ENCODE data around the gene INSL6. TPM values are rescaled to one million over a fixed set of nuclear protein-coding genes. Genes with fewer than 3 reads are reported as not detected.

Gene INSL6
- total RNA-seq, 1 experiment from 2014 or later, result not detected

DNA sequence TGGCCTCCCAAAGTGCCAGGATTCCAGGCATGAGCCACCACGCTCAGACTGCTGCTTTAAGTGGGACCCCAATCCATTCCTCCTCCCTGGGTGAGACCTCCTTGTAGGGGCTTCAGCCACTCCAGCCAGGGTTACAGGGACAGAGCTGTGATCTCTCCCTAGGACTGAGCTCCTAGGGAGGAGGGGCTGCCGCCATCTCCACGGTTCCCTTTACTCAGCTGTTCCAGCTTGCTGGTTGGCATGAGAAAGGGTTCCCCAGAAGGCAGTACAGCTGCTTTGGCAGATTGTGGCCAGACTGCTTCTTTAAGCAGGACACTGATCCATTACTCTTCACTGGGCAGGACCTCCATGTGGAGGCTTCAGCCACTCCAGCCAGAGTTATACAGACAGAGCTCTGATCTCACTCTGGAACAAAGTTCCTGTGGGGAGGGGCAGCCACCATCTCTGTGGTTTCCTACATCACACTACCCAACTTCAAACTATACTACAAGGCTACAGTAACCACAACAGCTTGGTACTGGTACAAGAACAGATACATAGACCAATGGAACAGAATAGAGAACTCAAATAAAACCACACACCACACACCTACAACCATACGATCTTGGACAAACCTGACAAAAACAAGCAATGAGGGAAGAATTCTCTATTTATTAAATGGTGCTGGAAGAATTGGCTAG is 7.2 kb downstream of the INSL6 start:
- H3K23me2 ChIP-seq (ENCODE audit: insufficient read length, low read depth, low read length, poor library complexity, severe bottlenecking), result no peaks in the 10 kb centered on the region
- H3K27me3 ChIP-seq (ENCODE audit: insufficient read depth, low read length), result no peaks in the 10 kb centered on the region
- H3K18ac ChIP-seq (ENCODE audit: insufficient read length, low read depth, low read length), result no peak overlapping the region
- H3T11ph ChIP-seq (ENCODE audit: low read length), result no peak overlapping the region
- no peak overlapping the region for H2BK12ac ChIP-seq (ENCODE audit: insufficient read length, low read depth, low read length)
- H3K4me1 Mint-ChIP-seq, result no peaks in the 10 kb centered on the region
- H3K56ac ChIP-seq (ENCODE audit: insufficient read length, low read depth, low read length), result no peak overlapping the region
- no peak overlapping the region for H3K27ac ChIP-seq (ENCODE audit: insufficient read length, low read depth, low read length)
- H3K36me3 Mint-ChIP-seq (ENCODE audit: insufficient read depth in 1 of 3, low read depth in 3 of 3), result peaks cover 0 to 5% (median 0%) of the 10 kb centered on the region in 3 experiments; a peak in 2 of 7 replicates
- H4K8ac ChIP-seq (replicated peaks; ENCODE audit: insufficient read length, low read depth, low read length), result no peak overlapping the region
- no peak overlapping the region for H2AFZ ChIP-seq (ENCODE audit: low read length)
- H3K79me1 ChIP-seq (ENCODE audit: insufficient read depth, low read depth, low read length, poor library complexity, severe bottlenecking), result no peaks in the 10 kb centered on the region
- no peak overlapping the region for H2BK15ac ChIP-seq (ENCODE audit: low read depth, low read length)
- no peak overlapping the region for H3K9ac ChIP-seq (ENCODE audit: extremely low read depth, insufficient read length, low read length)
- no peak overlapping the region for H4K5ac ChIP-seq (ENCODE audit: insufficient read length, low read depth, low read length)
- H3K9me3 ChIP-seq (ENCODE audit: control insufficient read depth, low read depth, low read length), result no peaks in the 10 kb centered on the region
- H3K4me3 Mint-ChIP-seq, result no peak overlapping the region
- H3K27ac Mint-ChIP-seq, result no peak overlapping the region
- H3K79me2 ChIP-seq (ENCODE audit: insufficient read depth, low read length), result no peaks in the 10 kb centered on the region
- no peak overlapping the region for H2BK120ac ChIP-seq (ENCODE audit: low read depth, low read length, poor library complexity, severe bottlenecking)
- no peak overlapping the region for H3K14ac ChIP-seq (ENCODE audit: insufficient read depth, low read length)
- no peaks in the 10 kb centered on the region for H3K27me3 Mint-ChIP-seq (ENCODE audit: low read depth)
- no peak overlapping the region for H2BK20ac ChIP-seq (ENCODE audit: low read depth, low read length, poor library complexity, severe bottlenecking)
- H3K4me1 ChIP-seq (ENCODE audit: insufficient read depth, low read length), result no peaks in the 10 kb centered on the region
- no peak for DNase-seq
- H2BK5ac ChIP-seq (ENCODE audit: insufficient read length, low read length), result no peak overlapping the region
- TF ChIP-seq, protein P1, sequence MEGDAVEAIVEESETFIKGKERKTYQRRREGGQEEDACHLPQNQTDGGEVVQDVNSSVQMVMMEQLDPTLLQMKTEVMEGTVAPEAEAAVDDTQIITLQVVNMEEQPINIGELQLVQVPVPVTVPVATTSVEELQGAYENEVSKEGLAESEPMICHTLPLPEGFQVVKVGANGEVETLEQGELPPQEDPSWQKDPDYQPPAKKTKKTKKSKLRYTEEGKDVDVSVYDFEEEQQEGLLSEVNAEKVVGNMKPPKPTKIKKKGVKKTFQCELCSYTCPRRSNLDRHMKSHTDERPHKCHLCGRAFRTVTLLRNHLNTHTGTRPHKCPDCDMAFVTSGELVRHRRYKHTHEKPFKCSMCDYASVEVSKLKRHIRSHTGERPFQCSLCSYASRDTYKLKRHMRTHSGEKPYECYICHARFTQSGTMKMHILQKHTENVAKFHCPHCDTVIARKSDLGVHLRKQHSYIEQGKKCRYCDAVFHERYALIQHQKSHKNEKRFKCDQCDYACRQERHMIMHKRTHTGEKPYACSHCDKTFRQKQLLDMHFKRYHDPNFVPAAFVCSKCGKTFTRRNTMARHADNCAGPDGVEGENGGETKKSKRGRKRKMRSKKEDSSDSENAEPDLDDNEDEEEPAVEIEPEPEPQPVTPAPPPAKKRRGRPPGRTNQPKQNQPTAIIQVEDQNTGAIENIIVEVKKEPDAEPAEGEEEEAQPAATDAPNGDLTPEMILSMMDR (conservative IDR thresholded peaks at IDR 0.05), result no peak
- no CpG with 5 or more reads among the region's 4 CpGs for WGBS (ENCODE audit: extremely low coverage, insufficient read length, low lambda C conversion rate)
- no peak overlapping the region for H2AK5ac ChIP-seq (ENCODE audit: insufficient read length, low read length)
- no peaks in the 10 kb centered on the region for H4K20me1 ChIP-seq (ENCODE audit: control insufficient read depth, insufficient read depth, insufficient read length)
- H3K9me3 Mint-ChIP-seq, result peaks cover 17 to 21% of the 10 kb centered on the region in 2 experiments
- H3K4ac ChIP-seq (ENCODE audit: low read depth, low read length), result no peak overlapping the region
- H3K4me2 ChIP-seq (ENCODE audit: insufficient read depth, insufficient read length, low read length), result no peak overlapping the region
- H3K23ac ChIP-seq (ENCODE audit: insufficient read length, low read depth, low read length), result no peak overlapping the region
- H4K91ac ChIP-seq (ENCODE audit: insufficient read length, low read depth, low read length), result no peak overlapping the region

All from H9 (cell line).